Measurements from ENCODE around the gene SCN9A. TPM values are rescaled to one million over a fixed set of nuclear protein-coding genes. Genes with fewer than 3 reads are reported as not detected.
A peak's percentile ranks its signal among the peaks of the same experiment; 100 is the strongest.

SCN9A gene
- total and polyA plus RNA-seq, 2 of the 4 experiments (the other 2 are of a cell fraction): 40.1 to 135 TPM

DNA sequence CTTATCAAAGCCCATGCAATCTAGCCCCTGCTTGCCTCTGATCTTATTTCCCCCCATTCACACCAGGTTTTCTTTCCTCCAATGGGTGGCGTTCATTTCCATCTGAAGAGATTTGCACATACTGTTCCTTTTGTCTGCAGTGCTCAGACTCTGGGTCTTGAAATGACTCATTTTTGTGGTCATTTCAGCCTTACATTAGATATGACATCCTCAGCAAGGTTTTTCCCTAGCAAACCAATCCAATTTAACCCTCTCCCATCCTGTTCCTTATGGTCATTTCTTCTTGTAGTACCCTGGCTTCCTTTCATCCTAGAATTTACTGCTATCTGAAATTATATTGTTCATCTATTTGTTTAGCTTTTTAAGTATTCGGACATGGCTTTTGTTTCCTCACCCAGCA lies 205.4 kb downstream of the SCN9A start:
- H2BK20ac ChIP-seq (ENCODE audit: low read depth, low read length): no peak overlapping the region
- H3K14ac ChIP-seq (replicated peaks; ENCODE audit: low read depth, low read length): no peak overlapping the region
- TF ChIP-seq MAZ (IDR thresholded peaks at IDR 0.05; ENCODE audit: borderline replicate concordance, low read depth, low read length) (no peak), RCOR1 (IDR thresholded peaks at IDR 0.05; ENCODE audit: insufficient replicate concordance, low read length) (no peak), NFE2L2 (IDR thresholded peaks at IDR 0.05; ENCODE audit: low read depth, low read length) (no peak), BHLHE40 (IDR thresholded peaks at IDR 0.05; ENCODE audit: low read depth, low read length) (no peak), SMC3 (IDR thresholded peaks at IDR 0.05; ENCODE audit: low read depth, low read length) (no peak), CEBPB (IDR thresholded peaks at IDR 0.05; ENCODE audit: low read depth, low read length) (no peak), POLR2A (IDR thresholded peaks at IDR 0.05; ENCODE audit: low read depth, low read length) (no peak), FOS (IDR thresholded peaks at IDR 0.05; ENCODE audit: low read depth, low read length) (no peak), MAFK (IDR thresholded peaks at IDR 0.05; ENCODE audit: low read depth, low read length) (no peak), RAD21 (IDR thresholded peaks at IDR 0.05; ENCODE audit: low read length) (no peak)
- TF ChIP-seq, protein P1, sequence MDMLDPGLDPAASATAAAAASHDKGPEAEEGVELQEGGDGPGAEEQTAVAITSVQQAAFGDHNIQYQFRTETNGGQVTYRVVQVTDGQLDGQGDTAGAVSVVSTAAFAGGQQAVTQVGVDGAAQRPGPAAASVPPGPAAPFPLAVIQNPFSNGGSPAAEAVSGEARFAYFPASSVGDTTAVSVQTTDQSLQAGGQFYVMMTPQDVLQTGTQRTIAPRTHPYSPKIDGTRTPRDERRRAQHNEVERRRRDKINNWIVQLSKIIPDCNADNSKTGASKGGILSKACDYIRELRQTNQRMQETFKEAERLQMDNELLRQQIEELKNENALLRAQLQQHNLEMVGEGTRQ (IDR thresholded peaks at IDR 0.05; ENCODE audit: low read depth, low read length): no peak
- no peaks in the 10 kb centered on the region for H3K79me1 ChIP-seq (ENCODE audit: low read depth in 1 of 2, low read length in 2 of 2)
- H3K23ac ChIP-seq (ENCODE audit: low read depth, low read length): no peak overlapping the region
- no peak overlapping the region for H3K4ac ChIP-seq (ENCODE audit: low read depth, low read length)
- no peak overlapping the region for H4K91ac ChIP-seq (ENCODE audit: insufficient read depth, low read depth, low read length)
- H3K4me3 ChIP-seq (ENCODE audit: insufficient read depth, low read depth, low read length): no peak overlapping the region
- no peak overlapping the region for H3K27ac ChIP-seq (ENCODE audit: insufficient read depth, low read length)
- BruUV-seq (replicated peaks): no TSS peak
- H2AK5ac ChIP-seq (ENCODE audit: low read depth, low read length): no peak overlapping the region
- POLR2A ChIA-PET (ENCODE audit: unreplicated experiment): no interaction called here
- no peak overlapping the region for H2BK15ac ChIP-seq (ENCODE audit: low read depth, low read length)
- no peak overlapping the region for H2AK9ac ChIP-seq (replicated peaks; ENCODE audit: low read depth, low read length, poor library complexity)
- CTCF ChIA-PET: no interaction called here
- H2BK120ac ChIP-seq (ENCODE audit: low read depth, low read length): no peak overlapping the region
- no peak overlapping the region for H3K56ac ChIP-seq (ENCODE audit: extremely low read depth, insufficient read depth, low read length)
- no peak overlapping the region for H4K8ac ChIP-seq (ENCODE audit: low read depth in 2 of 2, low read length in 2 of 2)
- in situ Hi-C loops (cut with MboI; ENCODE audit: low sequenced_read_pairs): no loop called here
- no peak overlapping the region for H3K4me2 ChIP-seq (ENCODE audit: low read depth, low read length)
- H2BK5ac ChIP-seq (ENCODE audit: low read depth, low read length, poor library complexity, severe bottlenecking): no peak overlapping the region
- H3K9ac ChIP-seq (ENCODE audit: low read depth, low read length): no peak overlapping the region
- peaks cover 3% of the 10 kb centered on the region; the same call in 1 of the 2 replicates for H3K9me1 ChIP-seq (ENCODE audit: insufficient read depth, low read length)
- intact Hi-C loops (cut with micrococcal nuclease): no loop called here
- peaks cover 4% of the 10 kb centered on the region for H3K4me1 ChIP-seq (ENCODE audit: control insufficient read depth, insufficient read depth, low read length)
- 89% methylated on average over 1 of the region's 2 CpGs; no CpG with 5 or more reads in 1 of the 2 experiments for WGBS, 2 experiments (ENCODE audit: extremely low coverage in 2 of 2, insufficient read length in 1 of 2)
- dilution Hi-C loops (cut with HindIII; ENCODE audit: low sequenced_read_pairs, unreplicated experiment): no loop called here
- ATAC-seq (ENCODE audit: low read depth) (peak; percentile 50; the same call in 1 of the 2 replicates), DNase-seq (peak; percentile 70)
- H3K9me3 ChIP-seq (ENCODE audit: control insufficient read depth, insufficient read depth, low read length): no peaks in the 10 kb centered on the region
- no peaks in the 10 kb centered on the region for H3K27me3 ChIP-seq (ENCODE audit: control insufficient read depth, insufficient read depth, low read length)
- no peak overlapping the region for H4K5ac ChIP-seq (ENCODE audit: low read depth, low read length)
- H3K36me3 ChIP-seq (ENCODE audit: control insufficient read depth, insufficient read depth, low read length): no peaks in the 10 kb centered on the region
- no peak overlapping the region for H3K18ac ChIP-seq (ENCODE audit: low read depth, low read length)
- no peaks in the 10 kb centered on the region for H4K20me1 ChIP-seq (ENCODE audit: insufficient read depth, low read length)
- H2AFZ ChIP-seq (replicated peaks; ENCODE audit: low read length, poor library complexity): no peak overlapping the region
